Kidney (tissue), 14 donors: ENCODE measurements around the gene PRPF8. TPM values are rescaled to one million over a fixed set of nuclear protein-coding genes. Genes with fewer than 3 reads are reported as not detected.

Experiments
- DNase-seq, 5 donors: peaks; one replicate each; pipeline ENCODE4 v3.0.0-alpha.2; 2013 to 2020
- FAIRE-seq: peaks from 2 replicates; lab custom pipeline; 2012; peaks lifted over from hg19 to GRCh38; lab: Jason Lieb, UNC
- H3K27ac ChIP-seq, 2 donors: one replicate each; pipeline ENCODE4 v1.7.0; 2013; ENCODE audit warnings: low read depth in 2 of 2, low read length in 2 of 2, inconsistent platforms in 1 of 2
- H3K27me3 ChIP-seq: one replicate; pipeline ENCODE4 v1.7.1; 2013; ENCODE audit warnings: low read length, inconsistent platforms; ENCODE audit not compliant: control insufficient read depth, insufficient read depth
- H3K36me3 ChIP-seq, 3 donors: one replicate each; pipeline versions ENCODE4 v1.7.0 to v1.7.1; 2013; ENCODE audit warnings: low read length in 3 of 3, control low read depth in 1 of 3, inconsistent platforms in 1 of 3; ENCODE audit not compliant: insufficient read depth in 3 of 3, control insufficient read depth in 2 of 3
- H3K4me1 ChIP-seq, 3 donors: one replicate each; pipeline versions ENCODE4 v1.7.0 to v1.7.1; 2013; ENCODE audit warnings: low read length in 3 of 3, inconsistent platforms in 1 of 3, low read depth in 1 of 3; ENCODE audit not compliant: control insufficient read depth in 2 of 3, insufficient read depth in 2 of 3
- H3K4me3 ChIP-seq, 3 donors: one replicate each; pipeline versions ENCODE4 v1.7.0 to v1.8.1; 2013; ENCODE audit warnings: low read length in 3 of 3, control low read depth in 1 of 3, inconsistent platforms in 1 of 3
- H3K9ac ChIP-seq, 3 donors: one replicate each; pipeline versions ENCODE4 v1.7.0 to v1.7.1; 2013; ENCODE audit warnings: low read length in 3 of 3, control low read depth in 1 of 3, inconsistent platforms in 1 of 3
- H3K9me3 ChIP-seq, 3 donors: one replicate each; pipeline versions ENCODE4 v1.7.0 to v1.7.1; 2013; ENCODE audit warnings: low read length in 3 of 3, control low read depth in 1 of 3, inconsistent platforms in 1 of 3; ENCODE audit not compliant: control insufficient read depth in 2 of 3, insufficient read depth in 1 of 3
- intact Hi-C: fragments of 100-400 bp; cut with DNase I; formaldehyde crosslinking; loops from one replicate; pipeline ENCODE4 v1.11.1; 2022
- polyA plus RNA-seq: library from polyadenylated mRNA; stranded (reverse); fragments of 350-450 nt; fragmentation: Illumina TruSeq; extraction: RNeasy Lipid Tissue Mini Kit (QIAGEN cat#74804); gene quantifications from one replicate; pipeline ENCODE4 v1.2.3, GENCODE V29; 2014; ENCODE audit warnings: low read depth, low replicate concordance; ENCODE audit not compliant: insufficient read depth
- total RNA-seq: library from RNA; stranded (reverse); fragmentation: NEBNext Ultra II Directional; extraction: Animal tissue kit (Norgen Biotek cat#: 25700); gene quantifications from one replicate; pipeline ENCODE4 v1.2.1, GENCODE V29; 2021
- TF ChIP-seq, protein P1 (sequence below): IDR thresholded peaks from 3 replicates; pipeline ENCODE4 v1.5.1; 2012; ENCODE audit warnings: mild to moderate bottlenecking, moderate library complexity, borderline replicate concordance; ENCODE audit not compliant: insufficient read depth; ENCODE audit errors: extremely low read depth
- donor health status: control.
- donor health status: control.
- donor health status: control.
- donor health status: control.
- donor health status: control.
- donor health status: DM: yes; HTN: yes; CAD: no.
- donor health status: Normal renal cell carcinoma (clear cell type).

PRPF8 gene
- total and polyA plus RNA-seq, 2 donors from 2014 or later, result 181 to 236 TPM

DNA sequence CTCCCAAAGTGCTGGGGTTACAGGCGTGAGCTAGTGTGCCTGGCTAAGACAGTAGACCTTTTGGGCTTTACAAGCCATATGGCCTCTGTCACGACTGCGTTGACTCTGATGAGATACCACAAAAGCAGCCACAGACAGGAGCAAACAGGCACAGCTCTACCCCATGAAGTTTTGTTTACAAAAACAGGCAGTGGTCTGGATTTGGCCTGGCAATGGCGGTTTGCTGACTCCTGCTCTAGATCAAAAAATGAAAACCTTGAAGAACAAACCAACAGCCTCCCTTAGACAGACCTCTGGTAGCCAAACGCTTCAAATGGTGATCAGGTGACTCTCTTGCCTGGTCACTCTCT lies 76.7 kb downstream of the PRPF8 start:
- Histone ChIP-seq H3K4me3 (no peak overlapping the region), H3K9ac (peak overlapping the region in 1 of 3 donors; percentile 51), H3K4me1 (peaks cover 0 to 37% (median 36%) of the 10 kb centered on the region in 3 donors), H3K36me3 (peaks cover 0 to 14% (median 6%) of the 10 kb centered on the region in 3 donors), H3K27me3 (no peaks in the 10 kb centered on the region), H3K27ac (peak overlapping the region; percentile 76 to 79), H3K9me3 (no peaks in the 10 kb centered on the region)
- DNase-seq, result no peak
- TF ChIP-seq, protein P1, sequence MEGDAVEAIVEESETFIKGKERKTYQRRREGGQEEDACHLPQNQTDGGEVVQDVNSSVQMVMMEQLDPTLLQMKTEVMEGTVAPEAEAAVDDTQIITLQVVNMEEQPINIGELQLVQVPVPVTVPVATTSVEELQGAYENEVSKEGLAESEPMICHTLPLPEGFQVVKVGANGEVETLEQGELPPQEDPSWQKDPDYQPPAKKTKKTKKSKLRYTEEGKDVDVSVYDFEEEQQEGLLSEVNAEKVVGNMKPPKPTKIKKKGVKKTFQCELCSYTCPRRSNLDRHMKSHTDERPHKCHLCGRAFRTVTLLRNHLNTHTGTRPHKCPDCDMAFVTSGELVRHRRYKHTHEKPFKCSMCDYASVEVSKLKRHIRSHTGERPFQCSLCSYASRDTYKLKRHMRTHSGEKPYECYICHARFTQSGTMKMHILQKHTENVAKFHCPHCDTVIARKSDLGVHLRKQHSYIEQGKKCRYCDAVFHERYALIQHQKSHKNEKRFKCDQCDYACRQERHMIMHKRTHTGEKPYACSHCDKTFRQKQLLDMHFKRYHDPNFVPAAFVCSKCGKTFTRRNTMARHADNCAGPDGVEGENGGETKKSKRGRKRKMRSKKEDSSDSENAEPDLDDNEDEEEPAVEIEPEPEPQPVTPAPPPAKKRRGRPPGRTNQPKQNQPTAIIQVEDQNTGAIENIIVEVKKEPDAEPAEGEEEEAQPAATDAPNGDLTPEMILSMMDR, result no peak
- intact Hi-C loops, result no loop called here
- FAIRE-seq, result no peak

DNA sequence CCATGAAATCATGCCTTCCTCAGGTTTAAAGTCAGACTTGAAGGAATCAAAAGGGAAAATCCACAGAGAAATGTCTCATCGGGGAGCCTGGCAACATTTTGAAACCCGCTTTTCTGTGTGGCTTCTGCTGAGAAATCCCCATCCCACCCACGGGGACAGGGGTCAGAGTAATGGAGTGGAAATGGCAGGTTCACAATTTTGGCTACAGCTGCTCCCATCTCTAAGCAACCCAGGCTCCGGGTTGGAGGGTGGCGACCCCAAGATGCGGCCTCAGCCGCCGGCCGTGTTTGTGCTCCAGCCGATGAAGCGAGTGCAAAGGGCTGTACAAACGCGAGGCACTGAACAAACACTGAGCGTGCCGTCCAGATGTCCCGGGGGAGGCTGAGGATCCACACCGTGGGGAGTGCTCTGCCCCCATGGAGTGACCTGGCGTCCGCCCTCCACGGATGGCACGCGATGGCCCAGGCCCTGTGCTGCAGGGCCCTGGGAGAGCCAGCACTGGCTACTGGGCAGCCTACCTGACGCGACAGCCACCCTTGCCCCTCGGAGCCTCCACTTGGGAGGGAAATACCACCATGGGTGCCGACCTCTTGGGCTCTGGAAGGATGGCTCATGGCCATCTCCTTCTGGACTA lies 78.2 kb downstream of the PRPF8 start:
- Histone ChIP-seq H3K4me3 (no peak overlapping the region), H3K9ac (peak overlapping the region in 2 of 3 donors; percentile 16 to 87), H3K27me3 (no peaks in the 10 kb centered on the region), H3K4me1 (peaks cover 0 to 37% (median 36%) of the 10 kb centered on the region in 3 donors), H3K36me3 (peaks cover 0 to 12% (median 6%) of the 10 kb centered on the region in 3 donors), H3K27ac (peak overlapping the region; percentile 91 to 94), H3K9me3 (no peaks in the 10 kb centered on the region)
- TF ChIP-seq, protein P1, result no peak
- intact Hi-C loops, result no loop called here
- DNase-seq (peak in 2 of 5 donors; percentile 35 to 45), FAIRE-seq (no peak)

DNA sequence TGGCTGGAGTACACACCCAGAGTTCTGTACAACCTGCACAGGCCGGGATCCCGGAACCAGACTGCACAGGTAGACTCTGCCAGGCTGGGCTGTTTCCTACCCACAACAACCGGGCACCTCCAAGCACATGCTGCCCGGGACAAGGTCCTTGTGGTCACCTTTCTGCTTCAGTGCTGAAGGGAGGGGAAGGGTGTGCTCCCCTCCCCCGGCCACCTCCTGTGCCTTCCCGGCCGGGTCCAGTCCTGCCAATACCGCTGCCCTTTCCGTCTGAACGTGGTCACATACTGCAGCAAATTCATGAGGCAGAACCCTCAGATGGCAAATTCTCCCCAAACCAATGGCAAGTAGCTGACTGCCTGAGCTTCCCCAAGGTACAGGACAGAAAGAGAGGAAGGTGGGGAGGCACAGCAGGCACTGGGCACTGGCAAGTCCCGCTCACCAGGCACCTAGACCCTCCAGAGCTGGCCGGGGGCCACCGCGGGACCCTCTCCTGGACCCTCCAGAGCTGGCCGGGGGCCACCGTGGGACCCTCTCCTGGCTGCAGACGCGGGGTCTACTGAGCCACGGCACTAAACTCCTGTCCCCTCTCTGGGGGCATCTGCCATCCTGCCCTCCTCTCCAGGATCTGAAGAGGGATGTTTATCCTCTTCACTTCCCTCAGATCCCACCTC lies 78.9 kb downstream of the PRPF8 start:
- FAIRE-seq (no peak), DNase-seq (peak; percentile 61 to 92 (median 70))
- Histone ChIP-seq H3K4me3 (no peak overlapping the region), H3K9ac (peak overlapping the region in 2 of 3 donors; percentile 16 to 87), H3K27ac (peak overlapping the region; percentile 91 to 94), H3K27me3 (no peaks in the 10 kb centered on the region), H3K36me3 (peaks cover 0 to 9% (median 8%) of the 10 kb centered on the region in 3 donors), H3K4me1 (peaks cover 0 to 37% (median 36%) of the 10 kb centered on the region in 3 donors), H3K9me3 (no peaks in the 10 kb centered on the region)
- intact Hi-C loops, result no loop called here
- TF ChIP-seq, protein P1, result no peak
